Stimulated activated CD8-positive, alpha-beta memory T cell treated with anti-CD3 and anti-CD28 coated beads, Interleukin-15, amount 100 ng/mL, for 48 hours (primary cell): ENCODE data around the gene LAMA3.

Experiments used
- DNase-seq, 2 donors: peaks; one replicate each; pipeline ENCODE4 v3.0.0-alpha.2; 2020; ENCODE audit warnings: low read depth in 2 of 2

Gene LAMA3

DNA sequence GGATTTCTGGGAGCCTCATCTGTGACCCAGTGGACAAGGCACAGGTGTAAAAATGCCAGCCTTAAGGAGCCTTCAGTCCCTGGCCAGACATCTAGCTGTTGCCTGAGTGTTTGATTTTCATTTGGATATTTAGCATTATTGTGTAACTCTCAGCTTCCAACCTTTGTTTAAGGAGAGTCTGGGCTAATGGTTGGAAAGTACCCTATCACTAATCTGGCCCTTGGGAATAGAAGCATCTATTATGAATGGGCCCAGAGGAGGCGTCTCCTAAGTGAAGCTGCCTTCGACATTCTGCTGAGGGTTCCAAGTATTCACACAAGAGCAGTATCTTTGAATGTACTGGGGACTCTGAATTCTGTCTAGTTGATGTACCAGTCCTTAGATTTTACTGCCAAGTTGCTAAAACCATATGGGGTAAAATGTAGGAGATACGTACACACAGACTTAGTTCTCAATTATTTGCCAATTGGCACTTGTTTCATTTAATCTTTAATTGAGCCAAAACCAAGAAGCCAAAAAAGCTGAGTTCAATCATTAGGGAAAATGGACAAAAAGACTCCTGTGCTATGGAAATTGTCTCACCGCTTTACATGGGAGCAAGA lies 19.3 kb upstream of the LAMA3 start:
- no peak for DNase-seq

GRCh38 chr18:23671564-23671963 lies 17.7 kb upstream of the LAMA3 start:
- no peak for DNase-seq

DNA sequence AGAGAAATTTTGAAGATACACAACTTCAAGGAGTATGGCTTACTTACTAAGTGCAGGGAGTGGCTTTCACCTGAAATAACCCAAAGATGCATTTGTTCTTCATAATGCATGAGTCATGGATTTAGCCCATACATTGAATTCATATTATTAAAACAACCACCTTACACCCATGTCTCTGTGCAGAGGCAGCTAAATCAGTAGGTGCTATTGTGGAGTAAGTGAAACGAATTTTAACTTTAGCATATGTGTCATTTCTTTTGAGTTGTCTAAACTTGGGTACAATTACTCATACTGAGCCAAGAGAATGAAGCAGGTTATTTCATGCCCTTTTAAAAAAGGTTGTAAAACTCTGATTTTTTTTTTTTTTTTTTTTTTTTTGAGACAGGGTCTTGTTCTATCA lies 15.5 kb upstream of the LAMA3 start:
- no peak for DNase-seq

DNA sequence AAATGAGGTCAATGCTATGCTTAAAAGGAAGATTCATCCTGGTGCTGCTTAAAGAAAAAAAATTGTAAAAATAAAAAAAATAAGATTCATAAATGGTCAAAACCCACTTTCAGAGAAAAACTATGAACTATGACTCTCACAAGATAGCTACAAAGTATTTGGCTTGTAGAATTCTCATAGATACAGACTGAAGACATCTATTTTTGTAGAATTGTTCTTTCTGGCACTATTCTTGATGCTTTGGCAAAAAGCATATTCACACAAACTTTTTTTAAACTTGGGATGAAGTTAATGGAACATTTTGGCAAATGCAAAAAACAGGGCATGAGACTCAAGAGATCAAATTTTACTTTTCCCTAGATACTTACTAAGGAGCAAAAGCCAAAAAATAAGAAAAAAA lies 14.0 kb upstream of the LAMA3 start:
- DNase-seq: no peak

- no peak for DNase-seq
Observed at GRCh38 chr18:23675896-23676295, 13.4 kb upstream of the LAMA3 start.

DNA sequence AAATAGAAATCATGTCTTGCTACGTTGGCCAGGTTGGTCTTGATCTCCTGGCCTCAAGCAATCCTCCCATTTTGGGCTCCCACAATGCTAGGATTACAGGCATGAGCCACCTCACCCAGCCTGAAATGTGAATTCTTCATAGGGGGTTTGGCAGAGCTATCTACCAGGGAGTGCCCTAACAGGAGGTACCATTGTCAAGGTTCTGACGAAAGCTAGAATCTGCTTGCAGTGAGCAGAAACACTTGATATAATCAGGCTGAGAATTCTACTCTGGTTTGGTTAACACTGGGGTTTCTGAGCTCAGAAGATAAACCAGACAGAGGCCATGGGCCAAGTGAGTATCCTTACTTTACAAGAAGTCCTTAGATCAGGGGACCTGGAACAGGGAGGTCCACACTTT lies 7.2 kb upstream of the LAMA3 start:
- DNase-seq: no peak

DNA sequence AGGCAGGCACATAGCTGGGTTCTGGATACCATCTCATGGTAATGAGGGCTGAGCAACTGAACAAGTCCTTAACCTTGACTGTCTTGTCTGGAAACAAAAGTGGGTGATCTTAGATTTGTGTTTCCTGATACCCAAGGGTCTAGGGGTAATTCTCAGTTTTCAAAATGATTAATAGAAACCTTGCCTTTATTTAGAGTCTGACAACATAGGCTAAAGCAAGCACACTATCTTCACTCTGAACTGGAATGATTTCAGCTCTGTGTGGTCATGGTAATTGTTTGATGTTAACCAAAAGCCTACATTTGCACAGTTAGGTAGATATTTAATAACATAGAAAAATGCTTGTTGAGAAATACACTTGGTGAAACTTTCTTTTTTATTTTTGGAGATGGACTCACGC lies 6.8 kb upstream of the LAMA3 start:
- DNase-seq: no peak

DNA sequence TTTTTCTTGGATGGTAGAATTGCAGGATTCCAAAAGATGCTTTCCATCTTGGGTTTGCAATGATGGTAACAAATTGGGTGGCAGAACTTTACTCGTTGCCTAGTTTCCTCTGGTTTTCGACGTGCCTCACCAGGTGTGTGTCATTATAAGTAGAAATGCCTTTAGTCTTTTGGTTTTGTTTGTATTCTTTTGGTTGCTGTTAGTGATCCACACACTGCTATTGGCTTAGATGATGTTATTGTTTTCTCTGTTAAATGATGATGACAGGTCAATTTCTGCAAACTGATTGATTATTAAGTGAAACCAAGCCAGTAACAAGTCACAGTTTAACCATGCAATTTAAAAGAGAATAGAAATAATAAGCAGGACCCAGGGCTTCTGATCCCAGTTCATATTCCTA lies 6.1 kb upstream of the LAMA3 start:
- no peak for DNase-seq

GRCh38 chr18:23683671-23684070 lies 5.6 kb upstream of the LAMA3 start:
- DNase-seq: no peak

DNA sequence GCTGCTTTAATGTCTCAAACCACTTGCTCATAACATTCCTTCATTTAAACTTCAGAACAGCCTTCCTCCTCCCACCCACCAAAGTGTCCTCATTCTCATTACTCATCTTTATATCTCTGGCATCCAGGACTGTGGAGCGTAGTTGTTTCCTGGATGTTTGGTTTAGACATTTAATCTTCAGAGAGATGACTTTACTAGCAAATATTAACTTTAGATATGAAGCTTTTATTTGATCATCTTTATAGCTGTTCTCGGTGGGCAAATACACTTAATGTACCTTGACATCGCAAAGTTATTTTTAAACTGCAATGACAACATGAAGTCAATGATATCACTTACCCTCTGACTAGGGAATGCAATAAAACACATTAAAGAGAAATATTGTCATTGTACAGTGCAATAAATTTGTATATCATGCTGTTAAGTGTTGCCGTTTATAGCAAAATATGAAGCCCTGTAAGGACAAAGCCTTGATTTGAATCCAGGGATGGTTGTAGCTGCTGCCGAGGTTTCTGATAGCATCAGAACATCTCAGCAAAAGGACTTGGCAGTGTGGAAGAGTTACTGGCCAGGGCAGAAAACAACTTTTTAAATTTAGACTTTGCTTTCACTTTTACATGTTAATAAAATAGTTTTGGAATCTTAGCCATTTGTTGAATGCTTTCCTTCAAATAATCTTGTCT lies 4.6 kb upstream of the LAMA3 start:
- DNase-seq: no peak

DNA sequence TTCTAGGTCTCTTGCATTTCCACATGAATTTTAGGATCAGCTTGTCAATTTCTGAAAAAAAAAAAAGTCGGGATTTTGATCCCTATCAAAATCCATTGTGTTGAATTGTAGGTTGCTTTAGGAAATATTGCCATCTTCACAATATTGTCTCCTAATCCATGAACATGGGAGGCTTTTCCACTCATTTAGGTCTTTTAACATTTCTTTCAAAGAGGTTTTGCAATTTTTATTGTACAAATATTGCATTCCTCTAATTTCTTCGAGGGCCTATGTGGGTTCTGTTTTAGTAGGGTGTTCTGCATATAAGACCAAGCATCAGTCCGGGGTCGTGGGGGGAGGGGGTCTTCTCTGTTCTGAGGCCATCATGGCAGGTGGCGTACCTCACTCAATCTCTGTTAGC lies 725 bp upstream of the LAMA3 start:
- no peak for DNase-seq

- no peak for DNase-seq
Observed at GRCh38 chr18:23689616-23690504, 607 bp downstream of the LAMA3 start.

GRCh38 chr18:23690505-23691068 lies 1.3 kb downstream of the LAMA3 start:
- no peak for DNase-seq

- DNase-seq: no peak
Observed at GRCh38 chr18:23693846-23694245, 4.6 kb downstream of the LAMA3 start.

GRCh38 chr18:23694637-23695430 lies 5.6 kb downstream of the LAMA3 start:
- no peak for DNase-seq

DNA sequence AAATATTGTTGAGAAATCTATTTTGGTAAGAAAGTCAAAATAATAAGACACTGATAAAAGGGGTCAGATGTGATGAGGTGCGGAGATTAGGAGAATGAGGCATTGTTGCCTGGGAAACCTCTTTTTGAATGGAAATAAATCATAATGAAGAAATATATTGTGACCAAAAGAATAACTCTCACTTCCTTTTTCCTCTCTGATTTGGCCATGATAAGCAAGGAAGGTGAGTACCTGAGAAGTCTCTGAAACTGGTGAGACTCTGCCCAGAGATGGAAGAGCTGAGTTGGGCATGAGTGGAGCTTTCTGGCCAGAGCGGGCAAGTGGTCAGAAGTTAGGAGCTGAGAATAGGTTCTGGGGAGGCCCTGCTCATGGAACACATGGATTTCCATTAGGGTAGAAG lies 11.8 kb downstream of the LAMA3 start:
- DNase-seq: no peak

DNA sequence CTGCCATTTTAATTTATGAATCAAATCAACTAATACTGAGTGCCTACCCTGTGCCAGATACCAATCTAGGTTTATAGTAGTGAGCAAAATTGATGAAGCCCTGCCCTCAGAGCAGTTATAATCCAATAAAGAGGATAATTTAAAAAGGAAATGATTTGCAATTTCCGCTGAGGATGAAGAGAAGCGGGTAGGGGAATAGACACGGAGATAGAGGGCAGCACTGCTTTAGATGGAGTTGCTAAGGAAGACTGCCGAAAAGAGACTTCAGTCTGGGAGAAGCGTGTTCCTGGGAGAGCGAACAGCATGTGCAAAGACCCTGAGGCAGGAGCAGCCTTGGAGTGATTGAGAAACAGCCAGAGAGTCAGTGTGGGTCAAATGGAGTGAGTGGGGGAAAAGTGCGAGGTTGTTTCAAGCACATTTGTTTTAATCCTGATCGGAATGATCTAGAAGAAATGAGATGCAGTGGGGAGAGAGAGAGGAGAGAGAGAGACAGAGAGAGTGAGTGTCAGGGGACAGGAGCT lies 12.4 kb downstream of the LAMA3 start:
- DNase-seq: no peak

DNA sequence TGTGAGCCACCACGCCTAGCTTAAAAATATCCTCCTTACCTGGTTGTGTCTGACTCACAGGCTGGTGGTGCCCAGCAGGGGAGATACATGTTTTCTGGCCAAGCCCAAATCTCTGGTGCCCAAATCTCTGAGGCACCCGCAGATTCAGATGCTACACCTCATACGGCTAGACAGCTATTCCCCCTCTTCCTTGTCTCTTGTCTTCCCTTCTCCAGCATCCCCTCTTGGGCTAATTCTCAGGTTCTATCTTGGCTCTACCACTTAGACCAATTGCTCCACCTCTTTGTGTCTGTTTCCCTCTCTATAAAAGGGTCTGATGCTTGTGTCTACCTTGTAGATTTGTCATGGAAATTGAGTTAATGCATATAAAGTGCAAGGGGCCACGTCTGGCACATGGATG lies 13.4 kb downstream of the LAMA3 start:
- no peak for DNase-seq

- DNase-seq: no peak
Observed at GRCh38 chr18:23703057-23703986, 14.1 kb downstream of the LAMA3 start.

GRCh38 chr18:23703987-23704384 lies 14.7 kb downstream of the LAMA3 start:
- no peak for DNase-seq
